ENCODE measurements around the gene CDK11A.

Gene CDK11A

GRCh38 chr1:1672181-1672965 is 51.8 kb downstream of the CDK11A start:
- TF ChIP-seq CTCF (IDR thresholded peaks at IDR 0.05; ENCODE audit: low read depth, low read length) = no peak
- no peak for DNase-seq (ENCODE audit: extremely low read depth, low read depth)

GRCh38 chr1:1671365-1672119 is 52.6 kb downstream of the CDK11A start:
- TF ChIP-seq CTCF (IDR thresholded peaks at IDR 0.05; ENCODE audit: low read depth, low read length) = no peak
- DNase-seq (ENCODE audit: extremely low read depth, low read depth) = no peak

- DNase-seq (ENCODE audit: extremely low read depth, low read depth) = no peak
- TF ChIP-seq CTCF (IDR thresholded peaks at IDR 0.05; ENCODE audit: low read depth, low read length) = no peak
Observed at GRCh38 chr1:1670866-1671265, 53.3 kb downstream of the CDK11A start.

- DNase-seq (ENCODE audit: extremely low read depth, low read depth) = no peak
- TF ChIP-seq CTCF (IDR thresholded peaks at IDR 0.05; ENCODE audit: low read depth, low read length) = no peak
Observed at GRCh38 chr1:1669468-1670440, 54.4 kb downstream of the CDK11A start.

- no peak for TF ChIP-seq CTCF (IDR thresholded peaks at IDR 0.05; ENCODE audit: low read depth, low read length)
- DNase-seq (ENCODE audit: extremely low read depth, low read depth) = no peak
Observed at GRCh38 chr1:1666526-1666925, 57.6 kb downstream of the CDK11A start.

GRCh38 chr1:1665815-1666251 is 58.3 kb downstream of the CDK11A start:
- DNase-seq (ENCODE audit: extremely low read depth, low read depth) = no peak
- TF ChIP-seq CTCF (IDR thresholded peaks at IDR 0.05; ENCODE audit: low read depth, low read length) = peak; percentile 40
